ENCODE data around the gene STAT5A. TPM values are rescaled to one million over a fixed set of nuclear protein-coding genes. Genes with fewer than 3 reads are reported as not detected.
A peak's percentile ranks its signal among the peaks of the same experiment; 100 is the strongest.

Gene STAT5A
- total and polyA plus RNA-seq, 11 donors: 4.9 to 44.0 (median 15.6) TPM

DNA sequence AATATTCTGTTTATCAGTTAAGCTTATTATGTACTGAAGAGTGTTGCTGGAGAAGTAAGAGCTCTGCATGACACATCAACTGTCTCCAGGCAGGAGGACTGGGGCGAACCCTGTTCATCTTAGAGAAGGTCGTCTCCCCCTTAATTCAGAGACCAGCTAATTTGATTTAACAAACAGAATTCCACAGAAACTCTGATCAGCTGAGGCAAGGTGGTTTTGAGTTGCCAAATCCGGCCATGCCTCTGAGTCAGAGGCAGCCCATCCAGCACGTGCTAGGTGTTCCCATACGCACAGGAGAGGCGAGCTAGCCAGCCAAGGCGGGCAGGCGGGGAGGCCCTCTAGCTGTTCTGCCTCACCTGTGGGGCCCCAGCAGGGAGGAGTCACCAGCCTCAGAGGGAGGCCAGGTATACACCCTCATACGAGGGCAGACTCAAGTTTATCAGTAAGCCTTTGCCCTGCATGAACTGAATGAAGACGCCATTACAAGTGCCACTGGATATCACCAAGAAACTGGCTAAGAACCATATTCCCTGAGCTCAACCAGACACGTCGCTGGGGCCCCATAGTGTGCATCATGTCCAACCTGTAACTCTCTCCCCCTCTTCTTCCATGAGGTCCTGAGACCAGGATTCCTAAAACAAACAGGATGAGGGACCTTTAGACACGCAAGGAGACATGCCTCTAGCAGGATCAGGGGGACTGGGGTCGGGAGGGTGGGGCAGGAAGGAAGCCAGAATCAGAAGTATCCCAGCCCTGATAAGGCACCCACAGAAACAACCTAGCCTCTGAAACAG lies 25.7 kb downstream of the STAT5A start:
- H3K36me3 ChIP-seq: peaks cover 0 to 97% (median 75%) of the 10 kb centered on the region in 9 donors
- TF ChIP-seq POLR2A (IDR thresholded peaks at IDR 0.05): no peak
- TF ChIP-seq, protein P1, sequence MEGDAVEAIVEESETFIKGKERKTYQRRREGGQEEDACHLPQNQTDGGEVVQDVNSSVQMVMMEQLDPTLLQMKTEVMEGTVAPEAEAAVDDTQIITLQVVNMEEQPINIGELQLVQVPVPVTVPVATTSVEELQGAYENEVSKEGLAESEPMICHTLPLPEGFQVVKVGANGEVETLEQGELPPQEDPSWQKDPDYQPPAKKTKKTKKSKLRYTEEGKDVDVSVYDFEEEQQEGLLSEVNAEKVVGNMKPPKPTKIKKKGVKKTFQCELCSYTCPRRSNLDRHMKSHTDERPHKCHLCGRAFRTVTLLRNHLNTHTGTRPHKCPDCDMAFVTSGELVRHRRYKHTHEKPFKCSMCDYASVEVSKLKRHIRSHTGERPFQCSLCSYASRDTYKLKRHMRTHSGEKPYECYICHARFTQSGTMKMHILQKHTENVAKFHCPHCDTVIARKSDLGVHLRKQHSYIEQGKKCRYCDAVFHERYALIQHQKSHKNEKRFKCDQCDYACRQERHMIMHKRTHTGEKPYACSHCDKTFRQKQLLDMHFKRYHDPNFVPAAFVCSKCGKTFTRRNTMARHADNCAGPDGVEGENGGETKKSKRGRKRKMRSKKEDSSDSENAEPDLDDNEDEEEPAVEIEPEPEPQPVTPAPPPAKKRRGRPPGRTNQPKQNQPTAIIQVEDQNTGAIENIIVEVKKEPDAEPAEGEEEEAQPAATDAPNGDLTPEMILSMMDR (IDR thresholded peaks at IDR 0.05): no peak
- DNase-seq (no peak), ATAC-seq (no peak)
- H3K27me3 ChIP-seq: no peaks in the 10 kb centered on the region
- WGBS, 4 donors: 76 to 81% (median 77%) methylated on average over 13 to 14 of the region's 14 CpGs
- H3K4me1 ChIP-seq: peaks cover 4 to 57% (median 34%) of the 10 kb centered on the region in 12 donors
- no peaks in the 10 kb centered on the region for H3K9me3 ChIP-seq
- H3K27ac ChIP-seq: peak overlapping the region in 7 of 12 donors; percentile 3 to 33 (median 27)
- intact Hi-C loops (cut with DNase I): loop anchor here in 2 of 10 donors (5.0 to 10.0 kb wide), 2 partner anchors 208 to 289 kb away; partner anchors contain the start of gene NKIRAS2 (in 1 of the 2)
- no peak overlapping the region for H3K4me3 ChIP-seq

DNA sequence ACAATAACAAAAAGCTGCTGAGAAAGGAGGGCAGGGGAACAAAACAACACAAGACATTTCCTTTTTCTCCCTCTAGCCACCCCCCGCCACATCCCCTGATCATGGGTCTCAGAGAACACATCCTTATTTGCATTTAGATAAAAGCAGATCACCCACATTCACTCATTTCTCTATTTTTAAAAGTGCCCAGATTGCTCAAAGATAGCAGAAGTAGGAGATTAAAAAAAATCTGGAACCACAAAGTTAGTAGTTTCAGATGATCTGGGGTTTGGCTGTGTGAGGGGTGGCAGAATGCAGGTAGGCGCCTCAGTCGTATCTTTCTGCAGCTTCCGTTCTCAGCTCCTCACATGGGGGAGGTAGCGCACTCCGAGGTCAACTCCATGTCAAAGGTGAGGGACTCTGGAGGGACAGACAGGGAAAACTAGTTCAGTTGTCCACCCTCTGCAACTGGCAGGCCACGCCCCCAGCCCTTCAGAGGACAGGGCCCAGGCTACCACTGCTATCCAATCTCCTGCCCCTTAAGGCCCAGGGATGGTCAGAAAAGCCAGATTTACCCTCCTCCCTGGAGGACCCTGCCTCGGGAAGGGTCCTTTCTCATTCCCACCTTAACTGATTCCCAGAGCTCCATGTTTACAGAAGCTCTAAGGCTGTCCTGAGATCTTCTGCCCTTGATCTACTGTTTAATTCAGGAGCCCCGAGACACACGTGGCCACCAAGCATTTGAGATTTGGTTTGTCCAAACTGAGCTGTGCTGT lies 27.3 kb downstream of the STAT5A start:
- H3K27me3 ChIP-seq: no peaks in the 10 kb centered on the region
- DNase-seq (no peak), ATAC-seq (no peak)
- no peak overlapping the region for H3K4me3 ChIP-seq
- peaks cover 4 to 72% (median 45%) of the 10 kb centered on the region in 12 donors for H3K4me1 ChIP-seq
- TF ChIP-seq POLR2A (IDR thresholded peaks at IDR 0.05): no peak
- TF ChIP-seq, protein P1 (IDR thresholded peaks at IDR 0.05): no peak
- intact Hi-C loops (cut with DNase I): loop anchor here in 1 of 10 donors (10.0 kb wide), 1 partner anchor 291 kb away; the partner anchor contains the start of gene NKIRAS2
- 80 to 89% (median 86%) methylated on average over 10 of the region's 10 CpGs for WGBS, 4 donors
- no peaks in the 10 kb centered on the region for H3K9me3 ChIP-seq
- peaks cover 0 to 97% (median 78%) of the 10 kb centered on the region in 9 donors for H3K36me3 ChIP-seq
- peak overlapping the region in 1 of 12 donors; percentile 5 for H3K27ac ChIP-seq

DNA sequence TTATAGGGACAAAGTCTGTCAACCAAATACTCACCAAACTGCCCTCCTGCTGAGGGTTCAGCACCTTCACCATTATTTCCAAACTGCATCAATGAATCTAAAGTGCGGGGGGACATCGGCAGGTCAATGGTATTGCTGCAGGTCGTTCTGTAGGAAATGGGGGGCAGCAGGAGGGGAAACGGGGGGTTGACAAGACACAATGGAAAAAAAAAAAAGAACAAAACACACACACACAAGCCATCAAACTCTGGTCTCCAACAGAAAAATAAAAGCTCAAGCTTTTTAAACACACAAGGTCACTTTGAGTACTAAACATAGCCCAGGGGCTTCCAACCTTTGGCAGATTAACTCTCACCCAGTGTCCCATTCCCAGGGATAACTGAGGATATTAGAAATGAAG lies 28.5 kb downstream of the STAT5A start:
- TF ChIP-seq POLR2A (IDR thresholded peaks at IDR 0.05): no peak
- TF ChIP-seq, protein P1 (IDR thresholded peaks at IDR 0.05): no peak
- Histone ChIP-seq H3K9me3 (no peaks in the 10 kb centered on the region), H3K27ac (peak overlapping the region in 4 of 12 donors; percentile 11 to 37 (median 34)), H3K36me3 (peaks cover 0 to 97% (median 81%) of the 10 kb centered on the region in 9 donors), H3K4me1 (peaks cover 3 to 65% (median 36%) of the 10 kb centered on the region in 12 donors), H3K4me3 (no peak overlapping the region), H3K27me3 (no peaks in the 10 kb centered on the region)
- DNase-seq (no peak), ATAC-seq (no peak)
- 78 to 86% (median 82%) methylated on average over 4 of the region's 4 CpGs for WGBS, 4 donors
- intact Hi-C loops (cut with DNase I): loop anchor here in 1 of 10 donors (10.0 kb wide), 1 partner anchor 292 kb away; the partner anchor contains the start of gene NKIRAS2

Measured in heart left ventricle (tissue), 16 donors.